GM23338 (cell line): ENCODE data around the gene RECQL. TPM values are rescaled to one million over a fixed set of nuclear protein-coding genes. Genes with fewer than 3 reads are reported as not detected.

Source experiments
- ATAC-seq: fragments of 200-7000 bp; cut with Tn5 transposase; 3 replicates; pipeline ENCODE4 v1.9.1; 2020
- DNase-seq: peaks from one replicate; pipeline ENCODE4 v3.0.0-alpha.2; 2015; ENCODE audit warnings: low spot score
- H2AFZ ChIP-seq: fragments of 200-600 bp; sonication (generic); 2 replicates; pipeline ENCODE4 v1.8.0; 2016; ENCODE audit warnings: antibody characterized with exemption, mild to moderate bottlenecking, moderate library complexity
- H3F3A ChIP-seq: fragments of 200-600 bp; sonication (generic); replicated peaks from 2 replicates; pipeline ENCODE4 v1.8.0; 2017; ENCODE audit warnings: antibody characterized with exemption, mixed run types, low read depth
- H3K27ac ChIP-seq: fragments of 200-600 bp; sonication (generic); 2 replicates; pipeline ENCODE4 v1.6.1; 2016; ENCODE audit warnings: low read depth
- H3K27me3 ChIP-seq: fragments of 200-600 bp; sonication (generic); 2 replicates; pipeline ENCODE4 v1.8.0; 2016; ENCODE audit warnings: mild to moderate bottlenecking, mixed run types, moderate library complexity; ENCODE audit not compliant: insufficient read depth
- H3K36me3 ChIP-seq: fragments of 200-600 bp; sonication (generic); 2 replicates; pipeline ENCODE4 v1.8.0; 2016; ENCODE audit warnings: mild to moderate bottlenecking; ENCODE audit not compliant: insufficient read depth
- H3K4me1 ChIP-seq: fragments of 200-600 bp; sonication (generic); 2 replicates; pipeline ENCODE4 v1.8.0; 2016; ENCODE audit warnings: mild to moderate bottlenecking, moderate library complexity; ENCODE audit not compliant: insufficient read depth
- H3K4me2 ChIP-seq: fragments of 200-600 bp; sonication (generic); 2 replicates; pipeline ENCODE4 v1.7.1; 2017; ENCODE audit warnings: mixed run types
- H3K4me3 ChIP-seq: fragments of 200-600 bp; sonication (generic); 2 replicates; pipeline ENCODE4 v1.6.1; 2016; ENCODE audit warnings: mixed run types
- H3K79me2 ChIP-seq: fragments of 200-600 bp; sonication (generic); replicated peaks from 2 replicates; pipeline ENCODE4 v1.8.0; 2017; ENCODE audit warnings: mild to moderate bottlenecking; ENCODE audit not compliant: insufficient read depth
- H3K9me2 ChIP-seq: fragments of 200-600 bp; sonication (generic); 2 replicates; pipeline ENCODE4 v1.8.0; 2017; ENCODE audit not compliant: insufficient read depth
- H4K20me1 ChIP-seq: fragments of 200-600 bp; sonication (generic); replicated peaks from 2 replicates; pipeline ENCODE4 v1.8.0; 2017; ENCODE audit warnings: mild to moderate bottlenecking; ENCODE audit not compliant: insufficient read depth
- H3K27ac Mint-ChIP-seq: 2 replicates; pipeline ENCODE4 v1.8.0; 2020; ENCODE audit warnings: inconsistent platforms, mild to moderate bottlenecking, moderate library complexity, mixed read lengths
- H3K27me3 Mint-ChIP-seq: 3 replicates; pipeline ENCODE4 v1.8.0; 2022; ENCODE audit warnings: low read depth, mild to moderate bottlenecking, moderate library complexity, mixed read lengths, inconsistent platforms; ENCODE audit not compliant: insufficient read depth, poor library complexity
- H3K36me3 Mint-ChIP-seq: 3 replicates; pipeline ENCODE4 v1.8.0; 2021; ENCODE audit warnings: low read depth, mild to moderate bottlenecking, inconsistent platforms, moderate library complexity, mixed read lengths
- H3K4me1 Mint-ChIP-seq: 3 replicates; pipeline ENCODE4 v1.8.0; 2020; ENCODE audit warnings: mild to moderate bottlenecking, inconsistent platforms, mixed read lengths
- H3K4me3 Mint-ChIP-seq: 3 replicates; pipeline ENCODE4 v1.8.0; 2021; ENCODE audit warnings: moderate library complexity, mild to moderate bottlenecking, inconsistent platforms, mixed read lengths
- H3K9me3 Mint-ChIP-seq: 3 replicates; pipeline ENCODE4 v1.8.0; 2020; ENCODE audit warnings: moderate library complexity, mild to moderate bottlenecking, inconsistent platforms, mixed read lengths
- CREB1 ChIP-seq: fragments of 250-450 bp; sonication (Bioruptor Pico); IDR thresholded peaks from 2 replicates; pipeline ENCODE4 v1.5.0; 2020; ENCODE audit warnings: low read depth, mild to moderate bottlenecking, moderate library complexity
- CTCF ChIP-seq, 2 experiments: fragments of 200-600 bp in 1 of 2; sonication (generic) in 1 of 2; conservative IDR thresholded peaks; 2 replicates each; pipeline versions ENCODE4 v1.5.1 to v1.6.1; 2016 to 2017; ENCODE audit warnings: antibody characterized with exemption in 2 of 2, low read depth in 2 of 2, mild to moderate bottlenecking in 2 of 2, moderate library complexity in 1 of 2
- ETS1 ChIP-seq: IDR thresholded peaks from 2 replicates; pipeline ENCODE4 v1.6.1; 2016; ENCODE audit warnings: antibody characterized with exemption
- EZH2 ChIP-seq: fragments of 200-600 bp; sonication (generic); IDR thresholded peaks from one replicate; pipeline ENCODE4 v1.8.0; 2017; ENCODE audit warnings: antibody characterized with exemption, mild to moderate bottlenecking, low read depth; ENCODE audit not compliant: unreplicated experiment
- EZH2phosphoT487 ChIP-seq: fragments of 200-600 bp; sonication (generic); IDR thresholded peaks from one replicate; pipeline ENCODE4 v1.8.1; 2018; ENCODE audit warnings: antibody characterized with exemption; ENCODE audit not compliant: unreplicated experiment
- JUNB ChIP-seq: IDR thresholded peaks from one replicate; pipeline ENCODE4 v1.6.1; 2016; ENCODE audit warnings: antibody characterized with exemption; ENCODE audit not compliant: unreplicated experiment
- NANOG ChIP-seq: IDR thresholded peaks from 2 replicates; pipeline ENCODE4 v1.6.1; 2016; ENCODE audit warnings: antibody characterized with exemption, borderline replicate concordance
- POLR2AphosphoS5 ChIP-seq: IDR thresholded peaks from 2 replicates; pipeline ENCODE4 v1.6.1; 2016; ENCODE audit warnings: antibody characterized with exemption, low read depth
- REST ChIP-seq: IDR thresholded peaks from one replicate; pipeline ENCODE4 v1.6.1; 2018; ENCODE audit warnings: antibody characterized with exemption; ENCODE audit not compliant: unreplicated experiment
- STAT1 ChIP-seq: IDR thresholded peaks from one replicate; pipeline ENCODE4 v1.6.1; 2016; ENCODE audit warnings: antibody characterized with exemption; ENCODE audit not compliant: unreplicated experiment
- ZNF114 ChIP-seq: fragments of 250-450 bp; sonication (Bioruptor Pico); IDR thresholded peaks from 2 replicates; pipeline ENCODE4 v1.5.0; 2020; ENCODE audit warnings: mild to moderate bottlenecking, moderate library complexity
- ZNF331 ChIP-seq: fragments of 250-450 bp; sonication (Bioruptor Pico); IDR thresholded peaks from 2 replicates; pipeline ENCODE4 v1.5.0; 2020; ENCODE audit warnings: low read depth, mild to moderate bottlenecking, moderate library complexity
- ZNF462 ChIP-seq: fragments of 250-450 bp; sonication (Bioruptor Pico); IDR thresholded peaks from 2 replicates; pipeline ENCODE4 v1.5.0; 2020; ENCODE audit warnings: mild to moderate bottlenecking, moderate library complexity
- polyA plus RNA-seq: library from polyadenylated mRNA; unstranded; fragments of >200 nt; fragmentation: Nextera tagmentation; extraction: Ambion mirVana; gene quantifications from 2 replicates; pipeline ENCODE4 v1.2.1, GENCODE V29; 2016
- total RNA-seq: library from RNA; depleted of rRNA; stranded (reverse); fragments of >200 nt; shearing (Covaris generic); gene quantifications from 2 replicates; pipeline ENCODE4 v1.2.3, GENCODE V29; 2014

RECQL gene
- total and polyA plus RNA-seq, 2 experiments from 2014 or later = 17.4 to 47.2 TPM

GRCh38 chr12:21545557-21545956, 44.1 kb upstream of the RECQL start:
- Mint-ChIP-seq H3K4me1 (no peaks in the 10 kb centered on the region), H3K36me3 (no peaks in the 10 kb centered on the region), H3K27me3 (peaks cover 2% of the 10 kb centered on the region), H3K4me3 (no peak overlapping the region), H3K27ac (no peak overlapping the region), H3K9me3 (no peaks in the 10 kb centered on the region)
- no peaks in the 10 kb centered on the region for H4K20me1 ChIP-seq
- no peak overlapping the region for H3K4me2 ChIP-seq
- H3K9me2 ChIP-seq = no peaks in the 10 kb centered on the region
- no peak overlapping the region for H3K4me3 ChIP-seq
- H3K36me3 ChIP-seq = no peaks in the 10 kb centered on the region
- H3K27ac ChIP-seq = no peak overlapping the region
- no peaks in the 10 kb centered on the region for H3K4me1 ChIP-seq
- no peak for ATAC-seq
- H3K79me2 ChIP-seq = no peaks in the 10 kb centered on the region
- no peaks in the 10 kb centered on the region for H3F3A ChIP-seq
- TF ChIP-seq EZH2 = no peak
- no peak for TF ChIP-seq REST
- TF ChIP-seq NANOG = no peak
- TF ChIP-seq ZNF462 (CRISPR knock-in tag) = no peak
- no peak for TF ChIP-seq ZNF331
- TF ChIP-seq ZNF114 = no peak
- no peak for TF ChIP-seq CTCF (conservative IDR thresholded peaks at IDR 0.05; ENCODE audit: low read depth in 2 of 2)
- TF ChIP-seq ETS1 = no peak
- no peak for TF ChIP-seq JUNB
- TF ChIP-seq POLR2AphosphoS5 = no peak
- no peak for TF ChIP-seq STAT1
- no peak for TF ChIP-seq CREB1
- no peak for TF ChIP-seq EZH2phosphoT487
- no peak for DNase-seq
- H2AFZ ChIP-seq = no peak overlapping the region
- H3K27me3 ChIP-seq = no peaks in the 10 kb centered on the region
